NCI-H446 (cell line): Measurements from ENCODE around the gene GORAB.
A peak's percentile ranks its signal among the peaks of the same experiment; 100 is the strongest.

Experiments used
- DNase-seq, 2 experiments: peaks; one replicate each; lab custom pipeline; 2025; lab: John Stamatoyannopoulos, UW

GORAB gene, protein sequence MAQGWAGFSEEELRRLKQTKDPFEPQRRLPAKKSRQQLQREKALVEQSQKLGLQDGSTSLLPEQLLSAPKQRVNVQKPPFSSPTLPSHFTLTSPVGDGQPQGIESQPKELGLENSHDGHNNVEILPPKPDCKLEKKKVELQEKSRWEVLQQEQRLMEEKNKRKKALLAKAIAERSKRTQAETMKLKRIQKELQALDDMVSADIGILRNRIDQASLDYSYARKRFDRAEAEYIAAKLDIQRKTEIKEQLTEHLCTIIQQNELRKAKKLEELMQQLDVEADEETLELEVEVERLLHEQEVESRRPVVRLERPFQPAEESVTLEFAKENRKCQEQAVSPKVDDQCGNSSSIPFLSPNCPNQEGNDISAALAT

DNA sequence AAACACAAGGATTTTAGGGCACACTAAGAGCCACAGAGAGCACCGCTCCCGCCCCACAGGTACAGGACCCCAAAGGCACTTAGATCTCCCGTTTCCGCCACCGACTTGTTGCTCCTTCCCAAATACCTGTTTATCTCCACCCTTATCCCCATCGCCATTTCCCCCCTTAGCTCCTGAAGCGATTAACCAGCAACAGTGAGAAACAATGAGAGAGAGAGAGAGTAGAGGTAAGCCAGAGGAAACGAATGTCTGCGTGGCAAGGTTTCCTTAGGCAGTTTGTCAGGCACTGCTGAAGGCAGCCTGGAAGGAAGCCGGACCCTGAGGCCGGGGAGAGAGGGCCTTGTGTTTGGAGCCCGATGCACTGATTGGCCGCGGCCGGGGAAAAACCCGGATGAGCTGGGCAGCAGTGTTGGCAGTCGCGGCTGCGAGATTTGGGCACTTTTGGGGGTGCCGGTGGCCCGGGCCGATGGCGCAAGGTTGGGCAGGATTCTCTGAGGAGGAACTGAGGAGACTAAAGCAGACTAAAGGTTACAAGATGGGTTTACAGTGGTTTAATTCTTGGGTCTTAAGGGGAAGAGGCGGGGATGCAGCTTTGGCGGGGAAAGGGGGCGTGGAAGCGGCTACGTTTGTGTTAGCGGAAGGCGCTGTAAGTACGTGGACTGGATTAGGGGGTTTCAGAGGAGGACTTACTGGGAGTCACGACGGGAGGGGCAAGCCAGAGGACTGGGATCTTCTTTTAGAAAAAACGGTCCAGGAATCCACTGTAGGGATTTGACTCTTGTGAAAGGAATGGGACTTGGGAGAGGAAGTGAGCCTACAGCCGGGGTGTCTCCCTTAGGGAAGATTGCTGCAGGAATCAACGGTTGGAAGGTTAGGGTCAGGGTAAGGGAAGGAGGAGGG is at the start of gene GORAB:
Gene GORAB, plus strand, starts transcription at position 409 of the 900 bp plus-strand sequence. Its CDS starts 58 bp downstream, at position 467.
- DNase-seq = peak; percentile 94

DNA sequence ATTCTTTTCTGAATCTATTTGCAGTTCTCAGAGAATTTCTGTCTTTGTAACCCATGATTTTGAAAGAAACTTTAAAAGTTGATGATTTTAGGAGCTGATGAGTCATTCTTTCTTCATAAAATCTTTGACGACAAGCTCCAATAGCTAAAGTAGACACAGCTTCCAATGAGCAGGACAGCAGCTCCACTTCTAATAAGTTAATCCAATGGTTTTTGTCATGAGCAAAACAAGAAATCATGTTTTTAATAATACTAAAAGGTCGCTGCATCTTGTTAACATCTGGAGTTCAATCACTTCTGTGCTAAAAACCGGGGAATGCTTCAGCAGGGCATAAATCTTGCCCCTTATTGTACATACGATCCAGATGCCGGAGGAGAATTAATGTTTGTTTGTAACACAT is 48.9 kb upstream of the GORAB start:
- no peak for DNase-seq

DNA sequence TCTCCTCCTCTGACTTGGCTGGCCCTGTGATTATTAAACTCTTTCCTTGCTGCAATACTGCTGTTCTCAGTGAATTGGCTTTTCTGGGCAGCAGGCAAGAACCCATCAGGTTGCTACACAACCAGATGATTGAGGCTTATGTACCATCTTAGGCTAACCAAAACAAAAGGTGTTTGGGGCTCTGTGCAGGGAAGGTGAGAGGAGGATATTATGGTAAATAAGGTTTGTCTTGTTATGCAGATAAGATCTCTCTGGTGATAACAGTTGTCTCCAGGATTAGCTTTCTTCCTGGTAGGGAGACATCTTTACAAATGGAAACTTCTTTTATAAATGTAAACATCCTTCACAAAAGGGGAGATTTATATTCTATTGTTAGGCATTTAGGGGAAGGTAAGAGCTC is 44.5 kb upstream of the GORAB start:
- DNase-seq = no peak

DNA sequence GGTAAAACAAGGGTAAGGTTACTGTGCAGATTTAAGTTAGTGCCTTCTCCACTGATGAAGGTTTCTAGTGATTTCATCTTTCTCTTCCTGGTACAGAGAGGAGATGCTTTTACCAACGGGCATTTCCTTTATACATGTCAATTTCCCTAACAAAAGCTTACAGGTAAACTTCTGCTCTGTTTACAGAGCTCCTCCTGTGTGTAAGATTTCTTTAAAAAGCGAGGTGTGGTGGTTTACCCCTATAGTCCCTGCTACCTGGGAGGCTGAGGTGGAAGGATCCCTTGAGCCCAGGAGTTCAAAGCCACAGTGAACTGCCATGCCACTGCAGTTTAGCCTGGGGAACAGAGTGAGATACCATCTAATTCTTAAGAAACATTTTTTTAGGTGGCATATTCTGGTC is 40.7 kb upstream of the GORAB start:
- no peak for DNase-seq

DNA sequence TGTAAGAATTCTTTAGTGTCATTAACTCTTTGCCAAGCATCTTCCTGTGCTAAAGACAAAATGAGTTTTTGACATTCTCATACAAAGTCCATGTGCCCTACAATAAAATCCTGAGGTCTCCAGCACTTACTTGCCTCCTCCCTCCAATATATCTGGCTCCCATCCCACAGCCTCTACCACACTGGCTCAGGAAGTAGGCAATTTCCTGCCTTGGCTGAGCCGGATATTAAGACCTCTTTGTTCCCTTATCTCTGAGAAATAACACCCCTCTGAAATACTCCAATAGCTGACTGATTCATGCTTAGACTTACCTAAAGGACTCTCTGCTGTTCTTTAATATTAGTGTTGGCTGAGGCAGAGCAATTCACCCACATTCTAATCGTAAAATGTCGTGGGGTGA is 37.6 kb upstream of the GORAB start:
- DNase-seq = no peak

DNA sequence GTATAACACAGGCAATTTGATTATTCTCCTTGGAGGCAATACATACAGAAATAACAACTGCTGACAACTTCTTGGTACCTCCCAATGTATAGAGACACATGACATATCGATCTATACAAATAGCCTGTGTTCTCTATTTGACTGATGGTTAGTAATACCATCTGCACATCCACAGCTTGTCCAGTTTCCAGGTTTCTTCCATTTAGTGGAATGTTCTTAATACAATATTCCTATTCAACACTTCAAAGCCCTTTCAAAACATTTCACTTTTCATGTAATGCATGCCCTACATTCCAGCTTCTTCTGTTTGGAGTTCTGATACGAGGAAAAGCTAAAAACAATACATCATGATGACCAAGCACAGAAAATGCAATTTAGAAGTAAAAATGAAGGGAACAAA is 37.0 kb upstream of the GORAB start:
- DNase-seq = no peak

DNA sequence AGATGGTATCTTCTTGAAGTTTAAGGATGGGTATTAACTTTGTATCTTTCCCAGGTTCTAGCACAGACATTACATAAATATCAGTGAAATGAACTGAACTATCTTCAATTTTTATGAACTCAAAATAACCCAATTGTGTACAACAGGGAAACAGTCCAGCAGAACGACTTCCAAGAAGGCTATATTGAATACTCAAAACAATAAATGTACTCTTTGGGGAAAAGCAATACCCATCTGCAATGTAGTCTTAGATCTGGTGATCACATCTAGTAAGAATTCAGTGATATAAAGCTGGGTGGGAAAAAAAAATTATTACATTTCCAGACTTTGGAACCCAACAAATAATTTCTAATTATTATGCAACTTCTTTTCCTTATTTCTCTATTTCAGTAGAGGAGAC is 33.1 kb upstream of the GORAB start:
- DNase-seq = no peak

DNA sequence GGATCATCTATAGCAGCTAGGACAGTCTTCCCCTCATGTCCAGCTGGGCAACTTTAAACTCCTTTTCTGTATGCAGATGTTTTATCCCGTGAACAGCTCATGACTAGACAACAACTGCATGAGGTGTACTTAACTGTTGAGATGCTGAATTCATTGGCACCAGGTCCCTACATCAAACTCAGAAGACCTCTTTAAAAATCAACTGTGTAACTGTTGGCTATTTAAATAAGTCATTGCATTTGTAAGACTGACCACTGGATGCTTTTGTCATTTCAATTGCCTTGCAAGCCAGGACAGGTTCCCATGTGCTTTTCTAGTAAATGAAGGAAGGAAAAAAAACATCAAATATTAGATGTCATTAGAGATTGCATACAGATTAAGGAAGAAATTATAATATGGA is 28.3 kb upstream of the GORAB start:
- no peak for DNase-seq

DNA sequence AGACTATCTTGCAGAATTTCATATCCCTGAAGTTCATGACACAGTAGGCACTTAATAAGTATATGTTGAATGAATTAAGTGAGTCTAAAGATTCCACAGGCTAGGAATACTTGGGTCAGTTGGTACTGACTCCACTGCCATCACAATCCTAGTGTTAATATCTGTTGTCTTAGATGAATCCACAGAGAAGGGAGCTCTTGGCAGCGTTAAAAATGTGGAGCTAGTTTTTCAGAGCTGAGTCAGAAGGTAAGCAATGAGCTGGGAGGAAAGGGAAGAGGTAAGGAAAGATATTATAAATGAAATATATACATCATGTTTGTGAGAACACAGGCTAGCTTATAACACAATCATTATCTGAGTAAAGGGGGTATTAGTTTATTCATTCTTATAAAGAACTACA is 21.8 kb upstream of the GORAB start:
- DNase-seq = no peak

DNA sequence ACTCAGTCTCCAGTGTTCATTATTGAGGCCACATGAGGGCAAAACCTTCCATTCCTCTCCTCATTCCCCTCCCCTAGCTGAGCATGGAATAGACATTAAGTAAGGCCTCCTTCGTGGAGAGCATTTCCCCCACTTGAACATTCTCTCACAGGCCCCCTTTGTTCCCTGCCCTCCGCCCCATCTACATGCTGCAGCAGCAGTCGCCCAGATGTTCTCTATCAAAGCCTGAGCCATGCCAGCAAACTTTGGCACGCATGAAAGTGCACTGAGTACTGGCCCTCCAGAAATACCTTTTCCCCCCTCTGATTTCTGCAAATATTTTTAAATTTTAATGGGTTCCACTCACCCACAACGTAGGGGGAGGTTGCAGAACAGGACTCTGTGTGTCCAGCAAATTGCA is 20.9 kb upstream of the GORAB start:
- no peak for DNase-seq

DNA sequence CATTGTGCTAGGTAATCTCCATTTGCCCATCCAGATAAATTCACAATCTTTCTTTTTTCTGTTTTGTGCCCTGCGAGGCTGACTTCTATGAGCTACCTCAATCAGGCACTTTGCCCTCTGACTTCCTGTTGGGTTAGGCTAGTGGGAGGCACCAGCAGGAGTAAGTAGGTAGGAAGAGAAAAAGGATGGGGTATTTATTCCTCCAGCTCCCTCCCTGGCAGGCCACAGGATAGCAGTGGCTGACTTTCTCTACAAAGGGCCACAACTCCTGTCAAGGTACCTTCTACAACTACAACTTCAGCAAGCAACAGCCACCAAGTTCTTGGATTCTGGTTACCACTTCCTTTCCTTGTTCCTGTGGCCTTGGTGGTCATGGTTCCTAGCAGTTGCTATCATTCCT is 18.8 kb upstream of the GORAB start:
- DNase-seq = no peak

DNA sequence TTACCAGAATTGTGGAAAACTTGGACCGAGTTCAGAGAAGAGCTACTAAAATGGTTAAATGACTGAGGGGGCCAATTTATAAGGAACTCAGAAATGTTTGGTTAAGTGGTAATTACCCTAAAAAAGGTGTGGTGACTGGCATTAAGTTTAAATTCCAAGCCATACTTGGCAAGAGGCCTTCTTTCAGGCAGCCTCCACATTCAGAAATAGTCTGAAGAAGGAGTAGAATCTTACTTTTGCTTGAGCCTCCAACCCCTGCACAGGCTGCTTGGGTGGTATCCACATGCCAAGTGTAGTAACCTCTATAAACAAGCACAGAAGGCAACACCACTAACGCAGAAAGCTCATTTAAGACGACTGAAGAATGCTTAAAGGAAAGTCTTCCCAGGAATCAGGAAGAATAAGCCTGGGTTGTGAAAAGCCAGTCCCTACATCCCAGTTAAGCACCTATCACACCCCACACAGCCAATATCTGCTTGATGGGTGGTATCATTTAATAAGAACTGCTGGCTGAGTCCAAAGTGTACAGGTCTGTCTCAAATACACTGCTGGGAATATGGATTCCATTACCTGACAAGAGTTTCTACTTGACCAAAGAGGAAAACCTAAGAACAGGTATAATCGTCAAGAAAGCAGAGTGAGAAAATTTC is 13.7 kb upstream of the GORAB start:
- DNase-seq = no peak

DNA sequence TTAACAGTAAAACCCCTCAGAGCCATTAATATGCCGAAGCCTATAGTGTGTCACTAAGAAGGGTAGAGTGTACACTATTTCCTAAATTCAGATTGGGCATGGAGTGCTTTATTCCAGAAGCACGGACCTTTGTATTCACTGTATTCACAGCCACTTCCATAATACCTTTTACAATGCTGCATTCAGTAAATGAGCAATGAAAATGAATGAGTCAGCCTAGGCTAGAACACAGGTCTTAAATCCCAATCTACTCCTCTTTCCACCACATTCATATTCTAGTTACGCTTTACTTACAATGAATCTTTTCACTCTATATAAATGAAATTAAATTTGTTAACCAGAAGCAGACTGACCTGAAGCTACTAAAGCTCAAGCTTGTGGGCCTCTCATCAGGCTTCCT is 13.0 kb upstream of the GORAB start:
- DNase-seq = no peak

DNA sequence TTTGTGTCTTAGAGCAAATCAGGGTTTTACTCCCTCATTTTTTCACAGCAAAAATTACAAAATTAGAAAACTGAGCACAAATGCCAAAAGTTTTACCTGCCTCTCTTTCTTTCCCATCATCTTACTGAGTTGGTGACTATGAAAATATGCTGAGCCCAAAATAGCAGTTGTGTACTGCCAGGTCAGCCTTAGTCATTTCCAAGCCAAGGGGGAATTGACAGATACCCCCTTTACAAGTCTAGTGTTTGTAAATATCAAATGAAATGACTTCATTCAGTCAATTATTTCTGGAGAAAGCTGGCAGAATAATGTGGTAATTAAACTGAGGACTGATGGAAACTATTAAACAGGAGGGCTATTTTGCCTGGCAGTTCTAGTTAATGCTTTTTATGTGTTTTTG is 11.4 kb upstream of the GORAB start:
- DNase-seq = peak in 1 of 2 experiments; percentile 19

DNA sequence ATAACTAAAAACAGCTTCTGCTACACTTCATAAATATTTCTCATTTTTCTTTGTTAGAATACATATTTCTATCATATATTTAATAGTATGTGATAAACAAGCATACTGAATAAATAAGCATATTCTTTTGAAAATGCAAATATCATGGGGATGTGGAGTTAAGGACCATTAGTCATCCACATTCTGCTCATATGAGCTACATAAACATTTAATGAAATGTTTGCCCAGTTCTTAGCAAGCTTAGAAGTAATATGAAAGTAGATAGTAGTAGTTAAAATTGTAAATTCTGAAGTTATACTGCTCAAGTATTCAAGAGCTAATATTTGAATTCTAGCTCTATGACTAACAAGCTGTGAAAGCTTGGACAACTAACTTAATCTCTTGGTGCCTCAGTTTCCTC is 10.1 kb upstream of the GORAB start:
- no peak for DNase-seq

DNA sequence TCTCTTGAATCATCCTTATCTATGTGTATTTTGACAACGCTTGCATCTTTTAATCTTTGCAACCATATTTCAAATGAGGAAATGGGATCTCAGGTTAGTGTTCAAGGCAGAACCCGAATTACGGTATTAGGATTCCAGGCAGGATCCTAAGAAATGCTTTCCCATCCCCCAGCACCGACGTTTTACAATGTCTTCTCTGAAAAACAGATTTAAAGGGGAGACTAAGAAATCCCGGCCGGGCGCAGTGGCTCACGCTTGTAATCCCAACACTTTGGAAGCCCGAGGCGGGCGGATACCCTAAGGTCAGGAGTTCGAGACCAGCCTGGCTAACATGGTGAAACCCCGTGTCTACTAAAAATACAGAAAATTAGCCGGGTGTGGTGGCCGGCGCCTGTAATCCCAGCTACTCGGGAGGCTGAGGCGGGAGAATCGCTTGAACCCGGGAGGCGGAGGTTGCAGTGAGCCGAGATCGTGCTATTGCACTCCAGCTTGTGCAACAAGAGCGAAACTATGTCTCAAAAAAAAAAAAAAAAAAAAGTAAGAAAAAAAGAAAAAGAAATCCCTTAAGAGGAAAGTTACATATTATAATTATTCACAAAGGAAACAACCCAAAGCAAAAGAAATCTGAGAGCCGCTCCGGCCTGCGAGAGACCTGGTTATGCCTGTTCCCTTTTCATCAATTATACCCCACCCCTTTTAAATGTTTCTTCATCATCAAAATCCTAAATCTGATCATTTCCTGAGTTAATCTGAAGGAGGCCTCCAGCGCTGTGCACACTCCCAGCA is 801 bp upstream of the GORAB start:
- no peak for DNase-seq

DNA sequence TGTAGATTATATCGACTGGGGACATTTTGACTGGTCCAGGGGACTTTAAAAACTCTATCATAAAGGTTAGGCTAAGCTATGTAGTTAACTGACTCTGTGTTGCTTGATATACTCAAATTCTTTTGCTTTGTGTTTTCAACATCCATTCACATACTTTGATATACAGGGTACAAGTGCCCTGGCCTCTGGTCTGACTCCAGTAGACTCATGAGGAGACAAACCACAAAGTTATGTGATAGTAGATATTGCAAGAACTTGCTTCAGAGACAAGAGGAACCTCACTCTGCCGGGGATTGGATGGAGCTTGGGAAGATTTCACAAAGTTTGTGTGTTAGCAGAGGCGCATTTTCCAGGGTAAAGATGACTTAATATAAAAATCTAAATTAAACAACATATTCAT is 1.3 kb downstream of the GORAB start:
- DNase-seq = no peak

DNA sequence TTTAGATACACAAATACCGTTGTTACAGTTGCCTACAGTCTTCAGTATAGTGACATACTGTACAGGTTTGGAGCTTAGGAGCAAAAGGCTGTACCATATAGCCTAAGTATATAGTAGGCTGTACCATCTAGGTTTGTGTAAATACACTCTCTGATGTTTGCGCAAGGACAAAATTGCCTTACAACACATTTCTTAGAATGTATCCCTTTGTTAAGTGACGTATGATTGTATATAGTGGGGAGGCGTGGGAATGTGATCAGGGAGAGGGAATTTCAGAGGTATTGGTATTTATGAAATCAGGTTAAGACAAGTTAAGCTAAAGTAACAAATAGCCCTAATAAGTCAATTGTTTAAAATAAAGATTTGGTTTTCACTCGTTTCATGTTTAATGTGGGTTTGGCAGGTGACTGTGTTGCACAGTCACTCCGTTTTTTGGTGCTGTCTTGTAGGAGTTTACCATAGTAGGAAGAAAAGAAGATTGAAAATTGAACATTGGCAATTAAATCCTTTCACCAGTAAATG is 2.7 kb downstream of the GORAB start:
- DNase-seq = no peak

DNA sequence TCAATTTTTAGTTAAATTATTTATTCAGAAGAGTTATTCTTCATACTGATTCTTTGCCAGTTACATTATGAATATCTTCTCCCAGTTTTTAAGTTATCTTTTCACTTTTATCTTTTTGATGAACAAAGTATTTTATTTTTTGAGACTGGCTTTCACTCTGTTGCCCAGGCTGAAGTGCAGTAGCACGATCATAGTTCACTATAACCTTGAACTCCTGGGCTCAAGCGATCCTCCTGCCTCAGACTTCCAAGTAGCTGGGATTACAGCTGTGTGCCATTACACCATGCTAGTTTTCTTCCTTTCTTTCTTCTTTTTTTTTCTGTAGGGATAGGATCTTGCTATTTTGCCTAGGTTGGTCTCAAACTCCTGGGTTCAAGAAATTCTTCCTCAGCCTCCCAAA is 3.5 kb downstream of the GORAB start:
- no peak for DNase-seq

DNA sequence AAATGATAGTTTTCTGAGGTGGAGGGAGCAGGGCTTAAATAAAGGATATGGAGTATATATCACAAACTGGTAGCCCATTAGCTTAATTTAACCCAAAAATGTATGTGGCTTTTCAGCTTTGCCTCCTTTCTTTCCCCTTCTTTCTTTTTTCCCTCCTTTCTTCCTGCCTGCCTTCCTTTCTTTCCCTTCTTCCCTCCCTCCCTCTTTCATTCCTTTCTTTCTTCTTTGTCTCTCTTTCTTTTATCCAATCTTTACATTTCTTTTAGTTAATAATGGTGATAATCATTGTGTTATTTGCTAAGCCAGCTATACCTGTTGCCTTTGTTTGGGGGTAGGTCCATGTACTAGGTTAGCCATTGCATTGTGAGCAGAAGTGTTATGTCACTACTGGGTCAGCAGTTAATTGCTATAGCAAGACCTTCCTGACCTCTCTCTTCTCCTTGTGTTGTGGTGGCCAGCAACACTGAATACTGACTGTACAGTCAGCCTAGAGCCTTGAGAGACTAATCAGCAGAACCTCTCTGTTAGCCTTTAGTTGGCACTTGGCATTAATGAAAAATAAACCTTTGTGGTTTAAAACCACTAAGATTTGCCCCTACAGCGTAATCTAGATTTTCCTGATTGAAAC is 5.1 kb downstream of the GORAB start:
- no peak for DNase-seq

DNA sequence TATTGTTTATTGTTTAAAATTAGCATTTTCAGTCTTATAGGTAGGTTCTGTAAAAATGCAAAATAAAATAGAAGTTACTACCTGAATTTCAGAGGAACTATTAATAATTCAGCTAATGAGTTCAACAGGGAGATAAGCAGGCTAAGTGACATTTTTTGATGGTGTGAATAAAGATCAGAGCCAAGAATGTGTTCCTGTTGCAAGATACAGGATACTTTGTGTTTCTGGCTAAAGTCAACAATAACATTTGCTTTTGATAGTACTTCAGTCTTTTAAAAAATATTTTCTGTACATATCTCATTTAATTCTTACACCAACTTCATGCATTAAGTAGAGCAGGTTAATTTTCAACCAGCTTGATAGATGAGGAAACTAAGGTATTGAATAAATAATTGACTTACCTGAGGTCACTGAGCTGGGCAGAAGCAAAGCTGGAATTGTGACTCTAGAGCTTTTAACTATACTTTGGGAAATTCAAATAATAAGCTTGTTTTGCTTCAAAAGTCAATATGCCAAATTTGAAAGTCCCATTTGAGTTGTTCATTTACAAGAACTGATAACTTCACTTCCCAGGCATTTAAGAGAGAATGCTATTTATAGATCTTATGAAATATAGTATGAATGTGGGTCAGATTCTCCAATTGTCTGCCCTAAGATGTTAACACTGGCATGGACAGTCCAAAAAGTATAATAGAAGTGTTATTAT is 6.0 kb downstream of the GORAB start:
- no peak for DNase-seq
